AG09309 (cell line): ENCODE data around the gene PXMP4.

Experiments
- DNase-seq: peaks from one replicate; pipeline ENCODE4 v3.0.0-alpha.2; 2010; ENCODE audit warnings: low read depth
- H3K4me3 ChIP-seq: 2 replicates; pipeline ENCODE4 v1.5.1; 2011; ENCODE audit warnings: mild to moderate bottlenecking, low read depth, low read length, moderate library complexity; ENCODE audit not compliant: control insufficient read depth
- CTCF ChIP-seq: IDR thresholded peaks from 2 replicates; pipeline ENCODE4 v1.5.1; 2011; ENCODE audit warnings: mild to moderate bottlenecking, low read depth, low read length, inconsistent platforms; ENCODE audit not compliant: insufficient read depth, control insufficient read depth; ENCODE audit errors: missing control alignments

PXMP4 gene

GRCh38 chr20:33685328-33686099 is 34.6 kb downstream of the PXMP4 start:
- peak overlapping the region; percentile 39 for H3K4me3 ChIP-seq
- DNase-seq = no peak

GRCh38 chr20:33684533-33685327 is 35.4 kb downstream of the PXMP4 start:
- H3K4me3 ChIP-seq = peak overlapping the region; percentile 39
- no peak for DNase-seq
- TF ChIP-seq CTCF = no peak

More at GRCh38 chr20:33685328-33686099, 34.6 kb downstream of the PXMP4 start:
- no peak for TF ChIP-seq CTCF

DNA sequence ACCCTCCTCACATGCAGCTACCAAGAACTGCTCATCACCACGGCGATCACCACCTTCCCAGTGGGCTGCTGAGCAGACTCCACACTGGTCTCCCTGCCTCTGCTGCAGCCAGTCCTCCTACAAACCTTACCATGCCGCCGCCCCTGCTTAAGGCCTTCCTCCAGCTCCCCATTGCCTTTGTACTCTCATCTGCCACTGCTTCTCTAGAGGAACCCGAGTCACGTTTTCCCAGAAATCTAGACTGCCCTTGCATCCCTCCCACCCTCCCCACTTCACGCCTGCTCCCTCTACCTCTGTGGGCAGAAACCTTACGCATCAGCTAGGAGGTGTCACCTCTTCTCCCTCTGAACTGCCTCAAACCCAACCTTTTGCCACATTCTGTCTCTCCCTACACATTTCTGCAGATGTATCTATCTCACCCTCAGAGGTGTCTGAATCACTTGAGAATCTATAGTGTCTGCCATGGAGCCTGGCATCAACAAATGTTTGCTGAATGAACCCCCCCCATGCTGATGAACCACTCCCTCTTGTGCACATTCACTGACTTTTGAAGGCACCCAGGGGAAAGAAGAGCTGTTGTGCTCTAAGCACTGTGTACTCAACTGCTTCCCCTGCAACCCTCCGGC is 38.3 kb downstream of the PXMP4 start:
- no peak for DNase-seq
- TF ChIP-seq CTCF = no peak
- H3K4me3 ChIP-seq = no peak overlapping the region

DNA sequence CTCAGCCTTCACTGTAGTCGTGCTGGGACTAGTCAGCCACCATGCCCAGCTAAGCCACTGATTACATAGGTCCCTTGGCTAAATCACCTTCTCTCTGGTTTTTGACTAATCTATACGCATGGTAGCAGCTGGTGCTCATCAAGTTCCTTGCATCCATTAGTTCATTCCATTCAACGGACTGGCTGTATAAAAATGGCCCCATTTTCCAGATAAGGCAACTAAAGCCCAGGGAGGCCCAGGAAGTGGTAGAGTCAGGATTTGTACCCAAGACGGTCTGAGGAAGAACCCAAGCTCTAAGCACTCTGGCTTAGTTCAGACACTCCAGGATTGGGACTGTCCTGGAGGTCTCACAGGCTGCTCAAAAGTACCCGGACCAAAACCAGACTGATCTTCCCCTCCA is 38.8 kb downstream of the PXMP4 start:
- H3K4me3 ChIP-seq = no peak overlapping the region
- no peak for TF ChIP-seq CTCF
- no peak for DNase-seq

- no peak for TF ChIP-seq CTCF
- no peak overlapping the region for H3K4me3 ChIP-seq
- DNase-seq = no peak
Measured at GRCh38 chr20:33680686-33681085, 39.4 kb downstream of the PXMP4 start.

- no peak for DNase-seq
- no peak overlapping the region for H3K4me3 ChIP-seq
- TF ChIP-seq CTCF = no peak
Measured at GRCh38 chr20:33679758-33680485, 40.2 kb downstream of the PXMP4 start.
